Neuronal stem cell (in vitro differentiated cells): ENCODE results near the gene PDE10A.

ENCODE experiments used
- DNase-seq: peaks from one replicate; pipeline ENCODE4 v3.0.0-alpha.2; 2013; ENCODE audit warnings: low spot score
- H2AFZ ChIP-seq: one replicate; pipeline ENCODE4 v1.6.1; 2013; ENCODE audit warnings: mild to moderate bottlenecking, low read length, inconsistent platforms
- H2AK5ac ChIP-seq: 2 replicates; pipeline ENCODE4 v1.6.1; 2013; ENCODE audit warnings: low read depth, mild to moderate bottlenecking, inconsistent platforms, low read length, moderate library complexity, mixed read lengths
- H2BK120ac ChIP-seq: 2 replicates; pipeline ENCODE4 v1.6.1; 2013; ENCODE audit warnings: low read depth, mild to moderate bottlenecking, inconsistent platforms, low read length, moderate library complexity, mixed read lengths
- H2BK12ac ChIP-seq: one replicate; pipeline ENCODE4 v1.6.1; 2013; ENCODE audit warnings: low read length, inconsistent platforms
- H2BK15ac ChIP-seq: 2 replicates; pipeline ENCODE4 v1.6.1; 2013; ENCODE audit warnings: mild to moderate bottlenecking, low read length, inconsistent platforms, mixed read lengths
- H2BK5ac ChIP-seq: one replicate; pipeline ENCODE4 v1.6.1; 2013; ENCODE audit warnings: inconsistent platforms, mild to moderate bottlenecking, low read length, moderate library complexity
- H3K14ac ChIP-seq: one replicate; pipeline ENCODE4 v1.6.1; 2013; ENCODE audit warnings: low read length, inconsistent platforms
- H3K18ac ChIP-seq: 2 replicates; pipeline ENCODE4 v1.6.1; 2013; ENCODE audit warnings: low read length, inconsistent platforms
- H3K23ac ChIP-seq: 2 replicates; pipeline ENCODE4 v1.6.1; 2013; ENCODE audit warnings: low read depth, mild to moderate bottlenecking, mixed read lengths, low read length, inconsistent platforms; ENCODE audit not compliant: poor library complexity
- H3K27ac ChIP-seq: replicated peaks from 3 replicates; pipeline ENCODE4 v1.5.1; 2013; ENCODE audit warnings: low read length, inconsistent platforms
- H3K27me3 ChIP-seq, 3 experiments: 2 replicates each; pipeline ENCODE4 v1.6.1; 2013; ENCODE audit warnings: low read length in 3 of 3, mild to moderate bottlenecking in 2 of 3, inconsistent platforms in 1 of 3, low read depth in 1 of 3, mixed read lengths in 1 of 3, moderate library complexity in 1 of 3; ENCODE audit not compliant: control insufficient read depth in 3 of 3, insufficient read depth in 3 of 3
- H3K36me3 ChIP-seq, 2 donors: replicated peaks in 1 of 2; 2 replicates each; pipeline ENCODE4 v1.6.1; 2013; ENCODE audit warnings: low read length in 2 of 2; ENCODE audit not compliant: control insufficient read depth in 2 of 2, insufficient read depth in 2 of 2
- H3K4ac ChIP-seq: 2 replicates; pipeline ENCODE4 v1.6.1; 2013; ENCODE audit warnings: inconsistent platforms, mild to moderate bottlenecking, low read length, moderate library complexity
- H3K4me1 ChIP-seq, 2 donors: 1 replicate in 1 of 2; 2 replicates in 1 of 2; pipeline ENCODE4 v1.6.1; 2013; ENCODE audit warnings: low read length in 2 of 2, low read depth in 1 of 2; ENCODE audit not compliant: control insufficient read depth in 2 of 2, insufficient read depth in 1 of 2
- H3K4me2 ChIP-seq: one replicate; pipeline ENCODE4 v1.6.1; 2013; ENCODE audit warnings: mild to moderate bottlenecking, low read length, inconsistent platforms; ENCODE audit not compliant: insufficient read depth, poor library complexity, severe bottlenecking
- H3K4me3 ChIP-seq, 2 donors: 2 replicates each; pipeline ENCODE4 v1.5.1; 2013; ENCODE audit warnings: low read length in 2 of 2, mild to moderate bottlenecking in 2 of 2, inconsistent platforms in 1 of 2, moderate library complexity in 1 of 2
- H3K79me1 ChIP-seq: one replicate; pipeline ENCODE4 v1.6.1; 2013; ENCODE audit warnings: low read depth, mild to moderate bottlenecking, inconsistent platforms, low read length, moderate library complexity
- H3K9ac ChIP-seq: one replicate; pipeline ENCODE4 v1.6.1; 2013; ENCODE audit warnings: mild to moderate bottlenecking, low read depth, low read length, inconsistent platforms; ENCODE audit not compliant: poor library complexity
- H3K9me3 ChIP-seq, 2 donors: replicated peaks in 1 of 2; 2 replicates each; pipeline versions ENCODE3 to v1.6.1; 2013; ENCODE audit warnings: low read length in 2 of 2, mild to moderate bottlenecking in 2 of 2, inconsistent platforms in 1 of 2, low read depth in 1 of 2, mixed read lengths in 1 of 2, moderate library complexity in 1 of 2; ENCODE audit not compliant: control insufficient read depth in 2 of 2, insufficient read depth in 1 of 2
- H4K8ac ChIP-seq: one replicate; pipeline ENCODE4 v1.6.1; 2013; ENCODE audit warnings: low read depth, mild to moderate bottlenecking, inconsistent platforms, low read length, moderate library complexity
- H4K91ac ChIP-seq: one replicate; pipeline ENCODE4 v1.6.1; 2013; ENCODE audit warnings: low read length, low read depth, mild to moderate bottlenecking, inconsistent platforms; ENCODE audit not compliant: poor library complexity
- WGBS, 2 donors: extraction: QIAGEN DNeasy Blood & Tissue Kit; methylation state at CpG; one replicate each; pipeline ENCODE4 v1.1.7; 2013; ENCODE audit warnings: missing lambda C conversion rate in 2 of 2, mixed read lengths in 1 of 2; ENCODE audit not compliant: insufficient read length in 2 of 2, insufficient replicate concordance in 1 of 2; ENCODE audit errors: extremely low coverage in 2 of 2; 5-methylcytosine and 5-hydroxymethylcytosine counted together

PDE10A gene

GRCh38 chr6:165404697-165405096 lies 258.3 kb downstream of the PDE10A start:
- no peak overlapping the region for H2BK5ac ChIP-seq
- H3K79me1 ChIP-seq, result no peaks in the 10 kb centered on the region
- no peak overlapping the region for H2BK15ac ChIP-seq
- no peak overlapping the region for H2AFZ ChIP-seq
- H3K9ac ChIP-seq, result no peak overlapping the region
- no peak overlapping the region for H2BK120ac ChIP-seq
- H3K4me1 ChIP-seq, result no peaks in the 10 kb centered on the region
- H4K8ac ChIP-seq, result no peak overlapping the region
- DNase-seq, result no peak
- H3K18ac ChIP-seq, result no peak overlapping the region
- H3K27me3 ChIP-seq, result no peaks in the 10 kb centered on the region
- H3K36me3 ChIP-seq, result peaks cover 2 to 40% of the 10 kb centered on the region in 2 donors
- H3K4ac ChIP-seq, result no peak overlapping the region
- H3K4me2 ChIP-seq, result no peak overlapping the region
- H3K23ac ChIP-seq, result no peak overlapping the region
- no CpG with 5 or more reads among the region's 2 CpGs for WGBS, 2 donors
- H2BK12ac ChIP-seq, result no peak overlapping the region
- no peak overlapping the region for H3K27ac ChIP-seq
- no peak overlapping the region for H3K14ac ChIP-seq
- no peak overlapping the region for H4K91ac ChIP-seq
- no peak overlapping the region for H2AK5ac ChIP-seq
- H3K9me3 ChIP-seq, result peaks cover 1 to 19% of the 10 kb centered on the region in 2 donors
- H3K4me3 ChIP-seq, result no peak overlapping the region

GRCh38 chr6:165404296-165404695 lies 258.7 kb downstream of the PDE10A start:
- Histone ChIP-seq H3K4me1 (no peaks in the 10 kb centered on the region), H3K79me1 (no peaks in the 10 kb centered on the region), H3K9me3 (peaks cover 1 to 20% of the 10 kb centered on the region in 2 donors), H4K8ac (no peak overlapping the region), H3K4me3 (no peak overlapping the region), H3K36me3 (peaks cover 2 to 36% of the 10 kb centered on the region in 2 donors), H3K23ac (no peak overlapping the region), H3K9ac (no peak overlapping the region), H2AK5ac (no peak overlapping the region), H3K18ac (no peak overlapping the region), H3K4ac (no peak overlapping the region), H3K4me2 (no peak overlapping the region), H2AFZ (no peak overlapping the region), H2BK120ac (no peak overlapping the region), H3K14ac (no peak overlapping the region), H2BK5ac (no peak overlapping the region), H2BK15ac (no peak overlapping the region), H2BK12ac (no peak overlapping the region), H3K27me3 (no peaks in the 10 kb centered on the region), H4K91ac (no peak overlapping the region), H3K27ac (no peak overlapping the region)
- DNase-seq, result no peak
- WGBS, 2 donors, result no CpG with 5 or more reads among the region's 2 CpGs

GRCh38 chr6:165403006-165403595 lies 259.9 kb downstream of the PDE10A start:
- no CpG with 5 or more reads among the region's 7 CpGs for WGBS, 2 donors
- H3K23ac ChIP-seq, result no peak overlapping the region
- H3K9ac ChIP-seq, result no peak overlapping the region
- H2BK120ac ChIP-seq, result no peak overlapping the region
- H3K9me3 ChIP-seq, result peaks cover 1 to 20% of the 10 kb centered on the region in 2 donors
- H2BK15ac ChIP-seq, result no peak overlapping the region
- no peak overlapping the region for H4K8ac ChIP-seq
- H2AFZ ChIP-seq, result no peak overlapping the region
- no peak overlapping the region for H3K14ac ChIP-seq
- no peaks in the 10 kb centered on the region for H3K79me1 ChIP-seq
- H3K18ac ChIP-seq, result no peak overlapping the region
- H3K4me2 ChIP-seq, result no peak overlapping the region
- no peak overlapping the region for H4K91ac ChIP-seq
- H2BK5ac ChIP-seq, result no peak overlapping the region
- DNase-seq, result no peak
- no peak overlapping the region for H3K4me3 ChIP-seq
- H3K4ac ChIP-seq, result no peak overlapping the region
- no peaks in the 10 kb centered on the region for H3K27me3 ChIP-seq
- H2BK12ac ChIP-seq, result no peak overlapping the region
- no peak overlapping the region for H3K27ac ChIP-seq
- no peaks in the 10 kb centered on the region for H3K4me1 ChIP-seq
- H3K36me3 ChIP-seq, result peaks cover 2 to 35% of the 10 kb centered on the region in 2 donors
- no peak overlapping the region for H2AK5ac ChIP-seq

GRCh38 chr6:165401092-165401491 lies 261.9 kb downstream of the PDE10A start:
- H3K27ac ChIP-seq, result no peak overlapping the region

More at GRCh38 chr6:165401092-165401491, 261.9 kb downstream of the PDE10A start:
- Histone ChIP-seq H3K14ac (no peak overlapping the region), H3K36me3 (peaks cover 2 to 33% of the 10 kb centered on the region in 2 donors), H3K4me2 (no peak overlapping the region), H4K8ac (no peak overlapping the region), H2AK5ac (no peak overlapping the region), H2BK12ac (no peak overlapping the region), H3K4ac (no peak overlapping the region), H3K18ac (no peak overlapping the region), H2BK15ac (no peak overlapping the region), H2BK5ac (no peak overlapping the region), H3K79me1 (no peaks in the 10 kb centered on the region), H3K23ac (no peak overlapping the region), H3K4me3 (no peak overlapping the region), H3K9me3 (peaks cover 1 to 20% of the 10 kb centered on the region in 2 donors), H3K9ac (no peak overlapping the region), H2AFZ (no peak overlapping the region), H2BK120ac (no peak overlapping the region), H3K4me1 (no peaks in the 10 kb centered on the region), H3K27me3 (no peaks in the 10 kb centered on the region), H4K91ac (no peak overlapping the region)
- WGBS, 2 donors, result no CpG with 5 or more reads among the region's 2 CpGs
- no peak for DNase-seq
